K562 (cell line): ENCODE data around the gene C9. TPM values are rescaled to one million over a fixed set of nuclear protein-coding genes. Genes with fewer than 3 reads are reported as not detected.

ENCODE experiments used
- ATAC-seq: fragments of 200-7000 bp; cut with Tn5 transposase; 3 replicates; pipeline ENCODE4 v1.9.1; 2020; ENCODE audit warnings: moderate library complexity
- BruUV-seq: library from RNA; stranded (reverse); fragments of 400-500 nt; replicated peaks from 2 replicates; lab custom pipeline; 2021; lab: Mats Ljungman, UMichigan
- CTCF ChIA-PET: fragments of 300-600 bp; formaldehyde crosslinking; extraction: SDS; loops from one replicate; lab custom pipeline; 2021; ENCODE audit warnings: low intra/inter-chr PET ratio; lab: Yijun Ruan, JAX
- POLR2A ChIA-PET: fragments of 300-600, 350-650 bp; sonication (Branson Sonifier 250); formaldehyde crosslinking; extraction: SDS; loops from one replicate; lab custom pipeline; 2021; ENCODE audit warnings: antibody characterized with exemption, inconsistent platforms; lab: Yijun Ruan, JAX
- DNase-seq, 4 experiments: peaks; one replicate each; pipeline versions ENCODE4 v3.0.0 to v3.0.0-alpha.2; 2011 to 2018; ENCODE audit warnings: low spot score in 3 of 4, mixed read lengths in 3 of 4; ENCODE audit errors: extremely low read depth in 1 of 4
- FAIRE-seq: peaks from 2 replicates; lab custom pipeline; 2011; peaks lifted over from hg19 to GRCh38; lab: Jason Lieb, UNC
- H2AFZ ChIP-seq: 2 replicates; pipeline ENCODE4 v1.6.0; 2011; ENCODE audit warnings: low read depth, low read length, control low read depth, inconsistent platforms
- H3K27ac ChIP-seq: fragments of 200-600 bp; 3 replicates; pipeline ENCODE4 v1.8.0; 2011; ENCODE audit warnings: low read depth, mild to moderate bottlenecking, control low read depth, inconsistent platforms, low read length, moderate library complexity, mixed read lengths; ENCODE audit errors: extremely low read depth
- H3K27me3 ChIP-seq, 2 experiments: fragments of 300-600 bp in 1 of 2; 2 replicates in 1 of 2; 3 replicates in 1 of 2; pipeline versions ENCODE4 v1.6.0 to v1.8.0; 2011; ENCODE audit warnings: inconsistent platforms in 2 of 2, low read length in 2 of 2, mild to moderate bottlenecking in 1 of 2, mixed read lengths in 1 of 2, moderate library complexity in 1 of 2; ENCODE audit not compliant: control insufficient read depth in 2 of 2, insufficient read depth in 2 of 2
- H3K36me3 ChIP-seq: fragments of 300-600 bp; 3 replicates; pipeline ENCODE4 v1.8.0; 2011; ENCODE audit warnings: mild to moderate bottlenecking, low read length, inconsistent platforms; ENCODE audit not compliant: control insufficient read depth, insufficient read depth
- H3K4me1 ChIP-seq, 2 experiments: fragments of 200-600 bp in 1 of 2; replicated peaks in 1 of 2; 2 replicates in 1 of 2; 3 replicates in 1 of 2; pipeline versions ENCODE4 v1.5.1 to v1.8.0; 2011; ENCODE audit warnings: inconsistent platforms in 2 of 2, low read length in 2 of 2, mild to moderate bottlenecking in 1 of 2, mixed read lengths in 1 of 2, moderate library complexity in 1 of 2; ENCODE audit not compliant: control insufficient read depth in 2 of 2, insufficient read depth in 2 of 2
- H3K4me2 ChIP-seq: 2 replicates; pipeline ENCODE4 v1.6.1; 2011; ENCODE audit warnings: low read length, control low read depth, inconsistent platforms, mixed read lengths; ENCODE audit not compliant: insufficient read depth
- H3K4me3 ChIP-seq: fragments of 200-600 bp; sonication (generic), shearing (Covaris generic); 2 replicates; pipeline ENCODE4 v1.5.1; 2016; ENCODE audit warnings: control low read depth, inconsistent platforms
- H3K79me2 ChIP-seq: fragments of 200-600 bp; 3 replicates; pipeline ENCODE4 v1.8.0; 2011; ENCODE audit warnings: low read length, inconsistent platforms; ENCODE audit not compliant: control insufficient read depth, insufficient read depth
- H3K9ac ChIP-seq, 2 experiments: 2 replicates each; pipeline versions ENCODE4 v1.6.0 to v1.6.1; 2011; ENCODE audit warnings: low read depth in 2 of 2, low read length in 2 of 2, control low read depth in 1 of 2, inconsistent platforms in 1 of 2, mild to moderate bottlenecking in 1 of 2, mixed read lengths in 1 of 2; ENCODE audit not compliant: insufficient read depth in 1 of 2
- H3K9me1 ChIP-seq: one replicate; pipeline ENCODE4 v1.6.0; 2011; ENCODE audit warnings: inconsistent platforms, mild to moderate bottlenecking, low read length, moderate library complexity; ENCODE audit not compliant: control insufficient read depth, insufficient read depth
- H3K9me3 ChIP-seq: replicated peaks from 2 replicates; pipeline ENCODE4 v1.5.1; 2011; ENCODE audit warnings: low read depth, low read length, inconsistent platforms; ENCODE audit not compliant: control insufficient read depth, insufficient read depth
- H4K20me1 ChIP-seq: replicated peaks from 2 replicates; pipeline ENCODE4 v1.6.1; 2011; ENCODE audit warnings: low read length, inconsistent platforms, mixed read lengths; ENCODE audit not compliant: control insufficient read depth, insufficient read depth
- CBFB ChIP-seq: sonication (generic); formaldehyde crosslinking; IDR thresholded peaks from 2 replicates; pipeline ENCODE4 v1.4.0; 2020; ENCODE audit warnings: mild to moderate bottlenecking, missing genetic modification reagents
- EGR1 ChIP-seq: fragments of 450-650 bp; conservative IDR thresholded peaks from 2 replicates; pipeline ENCODE4 v1.6.1; 2017; ENCODE audit warnings: mild to moderate bottlenecking
- GTF2F1 ChIP-seq: IDR thresholded peaks from 2 replicates; pipeline ENCODE4 v1.6.1; 2011; ENCODE audit warnings: low read depth, low read length, improper control_type of control experiment
- HBP1 ChIP-seq: fragments of 450-650 bp; formaldehyde crosslinking; IDR thresholded peaks from 2 replicates; pipeline ENCODE4 v1.4.0; 2022; ENCODE audit warnings: missing genetic modification characterization
- HMG20B ChIP-seq: fragments of 250-450 bp; sonication (Bioruptor Pico); IDR thresholded peaks from 2 replicates; pipeline ENCODE4 v1.5.0; 2021; ENCODE audit warnings: mild to moderate bottlenecking
- HNRNPH1 ChIP-seq: fragments of 200-400 bp; formaldehyde crosslinking; optimal IDR thresholded peaks from 2 replicates; pipeline ENCODE3; 2017; ENCODE audit warnings: low read depth, mild to moderate bottlenecking, low read length, moderate library complexity
- NCOA4 ChIP-seq: fragments of 450-650 bp; IDR thresholded peaks from 2 replicates; pipeline ENCODE4 v1.6.1; 2018; ENCODE audit warnings: mild to moderate bottlenecking; ENCODE audit not compliant: partially characterized antibody
- SIRT6 ChIP-seq: IDR thresholded peaks from one replicate; pipeline ENCODE4 v1.6.1; 2012; ENCODE audit warnings: low read depth, mild to moderate bottlenecking, control low read depth, inconsistent platforms, low read length, moderate library complexity
- SREBF1 ChIP-seq: fragments of 150-350 bp; IDR thresholded peaks from 2 replicates; pipeline ENCODE4 v1.6.1; 2014; ENCODE audit warnings: antibody characterized with exemption, low read depth, low read length, borderline replicate concordance
- WGBS: fragments of 100-300 bp; shearing (Covaris generic); methylation state at CpG from one replicate; pipeline ENCODE4 v1.1.6; 2016; ENCODE audit warnings: low coverage, mixed read lengths; ENCODE audit not compliant: insufficient coverage; ENCODE audit errors: missing lambda C conversion rate; 5-methylcytosine and 5-hydroxymethylcytosine counted together
- in situ Hi-C: fragments of 300-500 bp; cut with MboI; formaldehyde crosslinking; loops from 4 replicates; pipeline ENCODE4 v1.15.0; 2018; ENCODE audit warnings: inconsistent platforms, mixed read lengths
- intact Hi-C: fragments of 100-400 bp; cut with micrococcal nuclease; formaldehyde crosslinking; loops from 2 replicates; pipeline ENCODE4 v1.14.2; 2022
- polyA plus RNA-seq, 8 experiments: library from polyadenylated mRNA; depleted of rRNA in 4 of 8; stranded (reverse) in 5 of 8; unstranded in 3 of 8; fragments of >200 nt; fragmentation: Nextera tagmentation in 2 of 8; fragmentation: Illumina TruSeq in 1 of 8; extraction: Ambion mirVana in 2 of 8; extraction: Trizol in 1 of 8; gene quantifications; 2 replicates each; pipeline versions ENCODE4 v1.2.1 to v1.2.3, GENCODE V29; 2011 to 2014; ENCODE audit warnings: inconsistent platforms in 1 of 8, missing spikeins in 1 of 8
- total RNA-seq, 7 experiments: library from RNA; depleted of rRNA in 6 of 7; stranded (reverse); fragments of >200 nt in 6 of 7; fragmentation: Illumina TruSeq in 2 of 7; extraction: Trizol in 2 of 7; gene quantifications; 2 replicates each; pipeline versions ENCODE4 v1.2.1 to v1.2.3, GENCODE V29; 2011 to 2021; ENCODE audit warnings: low replicate concordance in 1 of 7
- TF ChIP-seq, protein P1 (sequence below): fragments of 250-450 bp; sonication (Bioruptor Pico); IDR thresholded peaks from 2 replicates; pipeline ENCODE4 v1.5.0; 2021; ENCODE audit warnings: mild to moderate bottlenecking, borderline replicate concordance
- TF ChIP-seq, protein P2 (sequence below): fragments of 200-800 bp; sonication (Bioruptor generic); IDR thresholded peaks from 2 replicates; pipeline ENCODE4 v1.6.1; 2016; ENCODE audit warnings: missing genetic modification characterization, missing compliant biosample characterization

C9 gene
- total and polyA plus RNA-seq, 9 of the 15 experiments (the other 6 are each of a cell fraction or from before 2014, with no cell fraction given), result 0.08 to 0.38 TPM; not detected in 7

GRCh38 chr5:39342460-39342859 is 21.8 kb downstream of the C9 start:
- ChIA-PET POLR2A (no interaction called here), CTCF (no interaction called here)
- Histone ChIP-seq H2AFZ (peak overlapping the region; percentile 96), H3K27ac (no peak overlapping the region), H3K4me2 (no peak overlapping the region), H3K9me3 (no peaks in the 10 kb centered on the region), H3K79me2 (no peaks in the 10 kb centered on the region), H3K4me1 (no peaks in the 10 kb centered on the region), H3K4me3 (no peak overlapping the region), H3K27me3 (peaks cover 0 to 4% of the 10 kb centered on the region in 2 experiments; a peak in 2 of 5 replicates), H3K9ac (no peak overlapping the region), H3K9me1 (no peaks in the 10 kb centered on the region), H4K20me1 (no peaks in the 10 kb centered on the region), H3K36me3 (no peaks in the 10 kb centered on the region)
- BruUV-seq, result no TSS peak
- WGBS, result 80% methylated on average over 1 of the region's 1 CpG
- ATAC-seq (no peak), FAIRE-seq (no peak), DNase-seq (no peak)
- intact Hi-C loops (no loop called here), in situ Hi-C loops (no loop called here)
- TF ChIP-seq CBFB (CRISPR knock-in tag) (no peak), SREBF1 (no peak), EGR1 (no peak), SIRT6 (no peak), HNRNPH1 (no peak), NCOA4 (no peak), HBP1 (CRISPR knock-in tag) (no peak), GTF2F1 (no peak), HMG20B (no peak)
- TF ChIP-seq, protein P1, sequence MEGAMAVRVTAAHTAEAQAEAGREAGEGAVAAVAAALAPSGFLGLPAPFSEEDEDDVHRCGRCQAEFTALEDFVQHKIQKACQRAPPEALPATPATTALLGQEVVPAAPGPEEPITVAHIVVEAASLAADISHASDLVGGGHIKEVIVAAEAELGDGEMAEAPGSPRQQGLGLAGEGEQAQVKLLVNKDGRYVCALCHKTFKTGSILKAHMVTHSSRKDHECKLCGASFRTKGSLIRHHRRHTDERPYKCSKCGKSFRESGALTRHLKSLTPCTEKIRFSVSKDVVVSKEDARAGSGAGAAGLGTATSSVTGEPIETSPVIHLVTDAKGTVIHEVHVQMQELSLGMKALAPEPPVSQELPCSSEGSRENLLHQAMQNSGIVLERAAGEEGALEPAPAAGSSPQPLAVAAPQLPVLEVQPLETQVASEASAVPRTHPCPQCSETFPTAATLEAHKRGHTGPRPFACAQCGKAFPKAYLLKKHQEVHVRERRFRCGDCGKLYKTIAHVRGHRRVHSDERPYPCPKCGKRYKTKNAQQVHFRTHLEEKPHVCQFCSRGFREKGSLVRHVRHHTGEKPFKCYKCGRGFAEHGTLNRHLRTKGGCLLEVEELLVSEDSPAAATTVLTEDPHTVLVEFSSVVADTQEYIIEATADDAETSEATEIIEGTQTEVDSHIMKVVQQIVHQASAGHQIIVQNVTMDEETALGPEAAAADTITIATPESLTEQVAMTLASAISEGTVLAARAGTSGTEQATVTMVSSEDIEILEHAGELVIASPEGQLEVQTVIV, result no peak
- TF ChIP-seq, protein P2, sequence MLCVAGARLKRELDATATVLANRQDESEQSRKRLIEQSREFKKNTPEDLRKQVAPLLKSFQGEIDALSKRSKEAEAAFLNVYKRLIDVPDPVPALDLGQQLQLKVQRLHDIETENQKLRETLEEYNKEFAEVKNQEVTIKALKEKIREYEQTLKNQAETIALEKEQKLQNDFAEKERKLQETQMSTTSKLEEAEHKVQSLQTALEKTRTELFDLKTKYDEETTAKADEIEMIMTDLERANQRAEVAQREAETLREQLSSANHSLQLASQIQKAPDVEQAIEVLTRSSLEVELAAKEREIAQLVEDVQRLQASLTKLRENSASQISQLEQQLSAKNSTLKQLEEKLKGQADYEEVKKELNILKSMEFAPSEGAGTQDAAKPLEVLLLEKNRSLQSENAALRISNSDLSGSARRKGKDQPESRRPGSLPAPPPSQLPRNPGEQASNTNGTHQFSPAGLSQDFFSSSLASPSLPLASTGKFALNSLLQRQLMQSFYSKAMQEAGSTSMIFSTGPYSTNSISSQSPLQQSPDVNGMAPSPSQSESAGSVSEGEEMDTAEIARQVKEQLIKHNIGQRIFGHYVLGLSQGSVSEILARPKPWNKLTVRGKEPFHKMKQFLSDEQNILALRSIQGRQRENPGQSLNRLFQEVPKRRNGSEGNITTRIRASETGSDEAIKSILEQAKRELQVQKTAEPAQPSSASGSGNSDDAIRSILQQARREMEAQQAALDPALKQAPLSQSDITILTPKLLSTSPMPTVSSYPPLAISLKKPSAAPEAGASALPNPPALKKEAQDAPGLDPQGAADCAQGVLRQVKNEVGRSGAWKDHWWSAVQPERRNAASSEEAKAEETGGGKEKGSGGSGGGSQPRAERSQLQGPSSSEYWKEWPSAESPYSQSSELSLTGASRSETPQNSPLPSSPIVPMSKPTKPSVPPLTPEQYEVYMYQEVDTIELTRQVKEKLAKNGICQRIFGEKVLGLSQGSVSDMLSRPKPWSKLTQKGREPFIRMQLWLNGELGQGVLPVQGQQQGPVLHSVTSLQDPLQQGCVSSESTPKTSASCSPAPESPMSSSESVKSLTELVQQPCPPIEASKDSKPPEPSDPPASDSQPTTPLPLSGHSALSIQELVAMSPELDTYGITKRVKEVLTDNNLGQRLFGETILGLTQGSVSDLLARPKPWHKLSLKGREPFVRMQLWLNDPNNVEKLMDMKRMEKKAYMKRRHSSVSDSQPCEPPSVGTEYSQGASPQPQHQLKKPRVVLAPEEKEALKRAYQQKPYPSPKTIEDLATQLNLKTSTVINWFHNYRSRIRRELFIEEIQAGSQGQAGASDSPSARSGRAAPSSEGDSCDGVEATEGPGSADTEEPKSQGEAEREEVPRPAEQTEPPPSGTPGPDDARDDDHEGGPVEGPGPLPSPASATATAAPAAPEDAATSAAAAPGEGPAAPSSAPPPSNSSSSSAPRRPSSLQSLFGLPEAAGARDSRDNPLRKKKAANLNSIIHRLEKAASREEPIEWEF (CRISPR knock-in tag), result no peak
